HG03520 (cell line): ENCODE measurements around the gene PCLO.
"Not testable (repeated sequence)": the region's sequence is repeated elsewhere in the genome, so short reads cannot be mapped to it uniquely, and the experiment has no call there.

Experiments used
- ATAC-seq: cut with Tn5 transposase; IDR thresholded peaks from one replicate; pipeline ENCODE4 v1.9.1; 2021; ENCODE audit warnings: mild to moderate bottlenecking, moderate library complexity; ENCODE audit not compliant: unreplicated experiment

PCLO gene

GRCh38 chr7:83130623-83131545, 31.8 kb downstream of the PCLO start:
- no peak for ATAC-seq

- ATAC-seq = no peak
Observed at GRCh38 chr7:83130191-83130590, 32.5 kb downstream of the PCLO start.

GRCh38 chr7:83119494-83119893, 43.2 kb downstream of the PCLO start:
- ATAC-seq = no peak

DNA sequence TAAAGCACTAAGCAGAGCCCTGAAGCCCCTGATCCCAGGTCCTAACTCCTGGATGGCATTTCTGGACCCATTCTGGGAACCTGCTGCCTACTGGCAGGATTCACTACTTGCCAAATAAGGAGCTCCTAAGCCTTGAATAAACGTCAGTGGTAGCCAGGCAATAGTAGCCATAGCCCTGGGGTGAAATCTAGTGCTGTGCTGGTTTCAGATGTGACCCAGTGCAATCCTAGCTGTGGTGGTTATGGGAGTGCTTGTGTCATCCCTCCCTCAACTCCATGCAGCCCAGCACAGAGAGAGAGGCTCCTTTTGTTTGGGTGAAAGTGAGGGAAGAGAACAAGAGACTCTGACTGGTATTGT, 43.7 kb downstream of the PCLO start:
- no peak for ATAC-seq

- no peak for ATAC-seq
Observed at GRCh38 chr7:83118347-83119025, 44.2 kb downstream of the PCLO start.

DNA sequence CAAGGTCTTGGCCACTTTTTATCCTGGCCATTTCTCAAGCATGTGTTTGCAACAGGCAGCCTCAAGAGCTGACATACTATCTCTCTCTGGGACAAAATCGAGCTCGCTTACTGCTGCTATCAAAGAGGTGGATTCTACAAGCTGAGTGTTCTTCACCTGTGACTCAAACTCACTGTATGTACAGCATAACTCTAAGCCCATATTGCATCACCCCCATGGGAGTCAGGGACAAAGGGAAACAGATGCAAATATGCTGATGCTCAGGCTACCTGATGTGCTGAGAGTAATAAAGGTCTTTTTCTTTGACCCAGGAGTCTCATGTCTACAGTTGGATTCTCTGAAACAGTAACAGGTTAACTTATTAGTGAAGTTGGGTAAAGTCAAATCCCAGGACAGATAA, 45.2 kb downstream of the PCLO start:
- ATAC-seq = no peak

- ATAC-seq = no peak
Observed at GRCh38 chr7:83111391-83111790, 51.3 kb downstream of the PCLO start.

DNA sequence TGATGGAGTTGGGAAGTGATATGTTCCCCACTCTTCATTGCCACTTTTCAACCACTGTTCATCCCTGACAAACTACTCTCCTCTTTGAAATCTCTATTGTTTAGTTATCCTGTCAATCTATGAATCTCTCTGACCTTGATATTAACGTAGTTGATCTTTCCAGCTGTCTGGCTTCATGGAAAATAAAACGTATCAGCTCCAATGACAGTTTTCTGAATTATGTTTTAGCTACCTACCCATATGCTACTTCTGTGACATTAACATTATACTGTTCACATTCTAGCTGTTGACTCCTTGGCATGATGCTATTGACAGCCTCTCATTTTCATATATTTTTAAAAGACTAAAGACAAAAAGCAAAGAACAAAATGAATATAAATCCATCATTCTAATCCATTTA, 53.3 kb downstream of the PCLO start:
- ATAC-seq = no peak

GRCh38 chr7:83105948-83106347, 56.7 kb downstream of the PCLO start:
- no peak for ATAC-seq

GRCh38 chr7:83105063-83105462, 57.6 kb downstream of the PCLO start:
- ATAC-seq = no peak

GRCh38 chr7:83101530-83101929, 61.2 kb downstream of the PCLO start:
- ATAC-seq = no peak

GRCh38 chr7:83096065-83096580, 66.6 kb downstream of the PCLO start:
- no peak for ATAC-seq

DNA sequence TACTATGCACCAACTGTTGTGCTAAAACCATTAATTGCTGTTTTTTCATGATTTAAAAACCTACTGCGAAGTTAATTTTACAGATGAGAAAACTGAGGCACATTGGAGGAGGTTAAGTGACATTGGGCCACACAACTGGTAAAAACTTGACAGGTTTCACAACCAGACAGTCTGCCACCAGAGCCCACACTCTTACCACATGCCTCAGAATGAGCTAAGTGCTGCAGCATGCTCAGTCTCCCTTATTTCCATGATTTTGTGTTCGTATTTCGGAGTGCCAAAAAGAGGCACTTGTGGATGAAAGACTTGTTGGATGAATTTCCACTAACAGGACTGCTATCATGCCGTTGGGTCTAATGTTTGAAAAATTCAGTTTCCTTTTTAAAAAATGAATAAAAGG, 77.4 kb downstream of the PCLO start:
- no peak for ATAC-seq

- not testable (repeated sequence) for ATAC-seq
Observed at GRCh38 chr7:83079879-83080278, 82.8 kb downstream of the PCLO start.

- no peak for ATAC-seq
Observed at GRCh38 chr7:83077328-83077727, 85.4 kb downstream of the PCLO start.

DNA sequence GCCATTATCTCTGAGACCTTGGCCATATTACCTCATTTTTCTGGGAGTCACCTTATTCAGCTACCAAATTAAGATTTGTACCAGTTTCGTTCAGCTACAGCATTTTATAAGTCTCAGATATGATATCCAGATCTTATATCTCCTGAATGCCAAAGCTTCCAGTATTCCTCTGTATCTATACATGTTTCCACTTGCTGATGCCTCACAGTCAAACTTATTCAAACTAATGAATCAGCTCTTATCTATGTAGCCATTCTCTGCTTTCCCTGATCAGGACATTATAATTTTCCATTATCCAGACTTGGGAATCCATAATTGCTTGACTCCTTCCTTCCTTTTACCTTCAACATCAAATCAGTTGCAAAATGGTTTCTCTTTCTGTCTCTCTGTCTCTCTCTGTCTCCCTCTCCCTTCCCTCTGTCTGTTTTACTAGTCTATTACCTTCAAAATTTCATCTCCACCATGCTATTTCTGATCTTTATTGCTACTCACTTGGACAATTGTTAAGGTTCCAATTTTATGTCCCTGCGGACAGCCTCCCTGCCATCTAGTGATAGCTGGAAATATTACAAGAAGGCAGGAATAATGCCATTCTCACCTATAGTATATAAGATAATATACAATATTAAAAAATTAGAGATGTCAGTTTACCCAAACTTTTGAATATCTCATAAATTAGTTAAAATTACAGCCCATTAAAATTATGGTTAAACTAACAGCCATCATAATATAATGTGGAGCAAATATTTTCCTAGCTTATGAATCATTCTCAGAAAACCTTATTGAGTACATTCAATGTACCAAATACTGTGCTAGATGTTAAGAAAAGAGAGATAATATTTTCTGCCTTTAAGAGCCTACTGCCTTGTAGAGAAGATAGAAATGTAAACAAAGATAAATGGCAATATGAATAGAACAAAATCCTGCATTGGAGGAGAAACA, 89.8 kb downstream of the PCLO start:
- ATAC-seq = no peak

GRCh38 chr7:83065714-83066113, 97.0 kb downstream of the PCLO start:
- no peak for ATAC-seq

DNA sequence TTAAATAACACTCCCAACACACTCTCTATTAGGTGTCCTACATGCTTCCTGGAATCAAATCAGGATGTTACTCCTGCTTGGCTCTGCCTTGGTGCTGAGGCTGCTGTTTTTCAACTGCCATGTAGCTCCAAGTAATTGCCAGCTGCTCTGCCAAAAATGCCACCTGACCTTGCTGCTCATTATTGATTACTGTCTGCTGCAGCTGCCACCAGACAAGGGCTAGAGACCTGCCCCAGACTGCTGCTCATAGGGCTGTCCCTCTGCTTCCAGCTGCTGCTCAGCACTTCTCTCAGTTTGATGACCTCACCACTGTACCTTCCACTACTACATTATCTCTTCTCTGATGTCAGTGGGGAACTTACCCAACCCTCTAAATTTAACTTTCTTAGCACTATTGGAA, 102.5 kb downstream of the PCLO start:
- ATAC-seq = no peak

GRCh38 chr7:83058667-83059066, 104.0 kb downstream of the PCLO start:
- no peak for ATAC-seq

GRCh38 chr7:83055197-83055596, 107.5 kb downstream of the PCLO start:
- no peak for ATAC-seq

GRCh38 chr7:83054472-83054871, 108.2 kb downstream of the PCLO start:
- no peak for ATAC-seq
